SK-N-SH (cell line): ENCODE results near the gene STK39.

Experiments used
- EZH2phosphoT487 ChIP-seq: fragments of 200-600 bp; sonication (generic); IDR thresholded peaks from 2 replicates; pipeline ENCODE4 v1.6.1; 2017; ENCODE audit warnings: low read depth, mixed run types, mild to moderate bottlenecking, antibody characterized with exemption, moderate library complexity, borderline replicate concordance
- TF ChIP-seq, protein P1 (sequence below): fragments of 200-600 bp; sonication (generic); IDR thresholded peaks from 2 replicates; pipeline ENCODE4 v1.6.1; 2017; ENCODE audit warnings: antibody characterized with exemption, mild to moderate bottlenecking, moderate library complexity

DNA sequence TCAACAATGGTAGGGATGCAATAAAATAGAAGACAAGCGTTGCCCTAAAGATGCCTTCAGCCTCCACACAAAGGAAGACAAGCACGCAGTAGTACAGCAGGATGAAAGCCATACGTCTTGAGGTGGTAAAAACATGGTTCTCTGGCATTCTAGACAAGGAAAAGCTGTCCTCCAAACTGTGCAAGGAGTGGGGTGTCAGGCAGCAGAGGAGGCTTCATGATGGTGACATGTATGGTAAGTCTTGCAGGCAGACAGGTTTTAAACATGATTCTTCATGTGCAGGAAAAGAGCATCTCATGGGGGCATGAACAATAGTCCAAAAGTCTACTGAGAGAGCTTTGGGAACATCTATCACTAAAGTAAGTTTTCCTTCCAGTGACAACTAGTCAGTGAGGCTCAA lies 241.8 kb downstream of the STK39 start:
- TF ChIP-seq, protein P1, sequence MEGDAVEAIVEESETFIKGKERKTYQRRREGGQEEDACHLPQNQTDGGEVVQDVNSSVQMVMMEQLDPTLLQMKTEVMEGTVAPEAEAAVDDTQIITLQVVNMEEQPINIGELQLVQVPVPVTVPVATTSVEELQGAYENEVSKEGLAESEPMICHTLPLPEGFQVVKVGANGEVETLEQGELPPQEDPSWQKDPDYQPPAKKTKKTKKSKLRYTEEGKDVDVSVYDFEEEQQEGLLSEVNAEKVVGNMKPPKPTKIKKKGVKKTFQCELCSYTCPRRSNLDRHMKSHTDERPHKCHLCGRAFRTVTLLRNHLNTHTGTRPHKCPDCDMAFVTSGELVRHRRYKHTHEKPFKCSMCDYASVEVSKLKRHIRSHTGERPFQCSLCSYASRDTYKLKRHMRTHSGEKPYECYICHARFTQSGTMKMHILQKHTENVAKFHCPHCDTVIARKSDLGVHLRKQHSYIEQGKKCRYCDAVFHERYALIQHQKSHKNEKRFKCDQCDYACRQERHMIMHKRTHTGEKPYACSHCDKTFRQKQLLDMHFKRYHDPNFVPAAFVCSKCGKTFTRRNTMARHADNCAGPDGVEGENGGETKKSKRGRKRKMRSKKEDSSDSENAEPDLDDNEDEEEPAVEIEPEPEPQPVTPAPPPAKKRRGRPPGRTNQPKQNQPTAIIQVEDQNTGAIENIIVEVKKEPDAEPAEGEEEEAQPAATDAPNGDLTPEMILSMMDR = no peak
- TF ChIP-seq EZH2phosphoT487 = no peak
